Measurements from ENCODE around the gene GRB2.
"Not testable (repeated sequence)": the region's sequence is repeated elsewhere in the genome, so short reads cannot be mapped to it uniquely, and the experiment has no call there.

GRB2 gene

DNA sequence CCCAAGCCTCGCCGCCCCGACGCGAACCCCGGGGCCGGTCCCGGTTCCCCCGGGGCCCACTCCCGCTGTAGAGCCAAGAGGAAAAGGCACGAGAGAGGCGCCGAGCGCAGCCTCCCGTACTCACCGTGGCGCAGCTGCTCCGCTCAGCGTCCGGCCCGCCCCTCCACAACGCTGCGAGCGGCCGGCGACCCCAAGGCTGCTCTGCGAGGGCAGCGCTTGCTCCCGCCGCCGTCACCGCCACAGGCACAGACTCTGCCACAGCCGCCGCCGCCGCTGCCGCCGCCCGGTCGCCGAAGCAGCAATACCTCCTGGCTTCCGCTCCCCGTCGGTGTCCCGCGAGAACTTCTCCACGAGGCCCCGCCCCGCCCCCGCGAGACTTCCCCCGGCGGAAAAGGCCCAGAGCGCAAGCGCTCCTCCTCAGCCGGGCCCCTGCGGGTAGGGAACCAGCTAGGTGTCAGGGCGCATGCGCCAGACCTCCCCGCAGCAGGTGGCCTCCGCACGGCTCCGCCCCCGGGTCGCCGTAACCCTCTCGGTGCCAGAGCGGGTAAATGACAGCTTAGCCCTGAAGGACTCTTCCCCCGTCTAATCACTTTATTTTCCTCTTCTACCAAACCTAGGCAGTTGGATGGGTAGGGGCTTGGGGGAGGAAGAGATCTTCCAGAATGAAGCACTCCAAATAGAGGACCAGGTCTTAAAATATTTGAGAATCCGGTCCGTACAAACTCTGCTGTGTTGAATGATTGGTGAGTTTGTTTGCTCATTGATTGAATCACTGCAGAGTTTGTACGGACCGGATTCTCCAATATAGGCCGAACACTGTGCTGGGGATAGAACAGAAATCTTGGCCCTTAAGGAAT, at the start of gene GRB2:
TSS of gene GRB2 (minus strand) at position 314 of the 857 bp plus-strand sequence. CDS start 12,050 bp downstream, outside the sequence.
- DNase-seq (ENCODE audit: low spot score), result peak; percentile 94

DNA sequence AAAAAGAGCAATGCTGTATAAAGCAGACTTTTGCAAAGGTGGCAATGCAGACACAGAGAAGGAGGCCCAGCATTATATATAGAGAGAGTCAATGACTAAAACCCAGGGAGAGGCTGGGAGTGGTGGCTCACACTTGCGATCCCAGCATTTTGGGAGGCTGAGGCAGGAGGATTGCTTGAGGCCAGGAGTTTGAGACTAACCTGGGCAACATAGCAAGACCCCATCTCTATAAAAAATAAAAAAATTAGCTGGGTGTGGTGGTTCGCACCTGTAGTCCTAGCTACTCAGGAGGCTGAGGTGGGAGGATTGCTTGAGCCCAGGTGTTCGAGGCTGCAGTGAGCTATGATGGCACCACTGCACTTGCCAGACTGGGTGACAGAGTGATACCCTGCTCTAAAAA, 49.2 kb upstream of the GRB2 start:
- DNase-seq (ENCODE audit: low spot score), result not testable (repeated sequence)

DNA sequence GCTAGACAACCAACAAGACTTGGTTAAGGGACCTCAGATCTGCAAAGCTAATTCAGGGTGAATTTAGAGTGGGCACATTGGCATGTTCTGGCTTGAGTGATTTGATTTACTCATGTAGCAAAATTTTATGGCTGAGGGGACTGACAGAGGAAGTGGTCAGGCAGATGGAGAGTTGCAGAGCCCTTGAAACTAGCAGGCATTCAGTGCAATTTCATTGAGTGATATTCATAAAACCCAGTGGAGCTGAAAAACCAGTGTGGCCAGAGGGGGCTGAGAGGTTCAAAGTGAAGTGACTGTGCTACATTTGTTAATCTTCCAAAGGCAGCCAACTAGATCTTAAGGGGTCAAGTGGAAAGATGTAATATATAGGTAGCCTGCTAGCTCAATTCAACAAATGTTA, 48.7 kb upstream of the GRB2 start:
- peak; percentile 47 for DNase-seq (ENCODE audit: low spot score)

DNA sequence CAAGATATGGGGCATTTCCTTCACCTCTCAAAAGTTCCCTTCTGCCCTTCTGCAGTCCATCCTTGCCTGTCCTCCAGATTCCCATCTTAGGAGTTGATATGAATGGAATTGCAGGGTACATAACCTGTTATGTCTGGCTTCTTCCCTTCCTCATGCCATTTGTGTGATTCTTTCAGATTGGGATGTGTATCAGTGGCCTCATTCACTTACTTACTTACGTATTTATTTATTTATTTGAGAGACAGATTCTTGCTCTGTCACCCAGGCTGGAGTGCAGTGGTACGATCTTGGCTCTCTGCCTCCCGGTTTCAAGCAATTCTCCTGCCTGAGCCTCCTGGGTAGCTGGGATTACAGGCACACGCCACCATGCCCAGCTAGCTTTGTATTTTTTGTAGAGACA, 44.8 kb upstream of the GRB2 start:
- DNase-seq (ENCODE audit: low spot score), result no peak

DNA sequence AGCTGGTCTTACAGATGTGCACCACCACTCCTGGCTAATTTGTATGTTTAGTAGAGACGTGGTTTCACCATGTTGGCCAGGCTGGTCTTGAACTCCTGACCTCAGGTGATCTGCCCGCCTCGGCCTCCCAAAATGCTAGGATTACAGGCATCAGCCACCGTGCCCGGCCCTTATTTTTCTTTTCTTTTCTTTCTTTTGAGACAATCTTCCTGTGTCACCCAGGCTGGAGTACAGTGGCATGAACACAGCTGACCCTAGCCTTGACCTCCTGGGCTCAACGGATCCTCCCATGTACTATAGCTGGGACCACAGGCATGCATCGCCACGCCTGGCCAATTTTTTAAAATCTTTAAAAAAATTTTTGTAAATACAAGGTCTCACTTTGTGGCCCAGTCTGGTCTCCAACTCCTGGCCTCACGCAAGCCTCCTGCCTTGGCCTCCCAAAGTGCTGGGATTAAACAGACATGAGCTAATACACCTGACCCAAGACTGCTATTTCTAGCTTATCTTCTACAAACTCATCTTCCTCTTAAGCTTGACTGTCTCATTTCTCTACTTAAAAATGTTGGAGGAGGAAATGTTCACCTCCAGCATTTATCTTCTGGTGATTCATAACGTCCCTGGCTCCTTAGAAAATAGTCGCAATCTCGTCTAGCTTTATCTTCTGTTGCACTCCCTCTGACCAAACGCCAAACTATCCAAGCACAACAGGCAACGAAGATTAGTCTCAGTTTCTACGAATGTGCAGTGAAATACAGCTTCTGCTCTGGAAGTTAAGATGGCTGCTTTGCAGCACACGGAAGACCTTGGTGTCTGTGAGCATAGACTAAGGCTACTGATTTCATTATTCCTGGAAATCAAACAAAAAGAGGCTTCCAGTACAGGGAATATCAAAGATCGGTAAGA, 42.7 kb upstream of the GRB2 start:
- no peak for DNase-seq (ENCODE audit: low spot score)

DNA sequence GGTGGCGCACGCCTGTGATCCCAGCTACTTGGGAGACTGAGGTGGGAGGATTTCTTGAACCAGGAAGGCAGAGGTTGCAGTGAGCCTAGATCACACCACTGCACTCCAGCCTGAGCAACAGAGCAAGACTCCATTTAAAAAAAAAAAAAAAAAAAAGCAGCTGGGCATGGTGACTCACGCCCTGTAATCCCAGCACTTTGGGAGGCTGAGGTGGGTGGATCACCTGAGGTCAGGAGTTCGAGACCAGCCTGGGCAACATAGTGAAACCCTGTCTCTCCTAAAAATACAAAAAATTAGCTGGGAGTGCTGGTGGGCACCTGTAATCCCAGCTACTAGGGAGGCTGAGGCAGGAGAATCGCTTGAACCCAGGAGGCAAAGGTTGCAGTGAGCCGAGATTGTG, 40.4 kb upstream of the GRB2 start:
- not testable (repeated sequence) for DNase-seq (ENCODE audit: low spot score)

DNA sequence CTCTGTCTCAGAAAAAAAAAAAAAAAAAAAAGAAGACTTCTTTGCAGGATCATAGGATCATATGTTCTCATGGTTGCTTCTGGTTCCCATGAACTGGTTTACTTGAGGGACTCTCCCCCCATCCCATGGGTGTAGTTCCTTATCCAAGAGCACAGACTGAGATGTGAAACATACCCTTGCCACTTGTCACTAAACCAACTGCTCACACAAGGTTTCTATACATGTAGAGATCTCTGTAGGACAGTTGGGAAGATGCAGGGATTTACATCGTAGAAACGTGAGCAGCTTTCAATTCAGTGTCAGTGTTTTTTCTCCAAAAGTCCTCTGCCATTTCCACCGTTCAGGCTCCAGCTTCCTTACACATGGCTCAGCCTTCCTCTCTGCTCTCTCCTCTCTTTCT, 39.8 kb upstream of the GRB2 start:
- no peak for DNase-seq (ENCODE audit: low spot score)

DNA sequence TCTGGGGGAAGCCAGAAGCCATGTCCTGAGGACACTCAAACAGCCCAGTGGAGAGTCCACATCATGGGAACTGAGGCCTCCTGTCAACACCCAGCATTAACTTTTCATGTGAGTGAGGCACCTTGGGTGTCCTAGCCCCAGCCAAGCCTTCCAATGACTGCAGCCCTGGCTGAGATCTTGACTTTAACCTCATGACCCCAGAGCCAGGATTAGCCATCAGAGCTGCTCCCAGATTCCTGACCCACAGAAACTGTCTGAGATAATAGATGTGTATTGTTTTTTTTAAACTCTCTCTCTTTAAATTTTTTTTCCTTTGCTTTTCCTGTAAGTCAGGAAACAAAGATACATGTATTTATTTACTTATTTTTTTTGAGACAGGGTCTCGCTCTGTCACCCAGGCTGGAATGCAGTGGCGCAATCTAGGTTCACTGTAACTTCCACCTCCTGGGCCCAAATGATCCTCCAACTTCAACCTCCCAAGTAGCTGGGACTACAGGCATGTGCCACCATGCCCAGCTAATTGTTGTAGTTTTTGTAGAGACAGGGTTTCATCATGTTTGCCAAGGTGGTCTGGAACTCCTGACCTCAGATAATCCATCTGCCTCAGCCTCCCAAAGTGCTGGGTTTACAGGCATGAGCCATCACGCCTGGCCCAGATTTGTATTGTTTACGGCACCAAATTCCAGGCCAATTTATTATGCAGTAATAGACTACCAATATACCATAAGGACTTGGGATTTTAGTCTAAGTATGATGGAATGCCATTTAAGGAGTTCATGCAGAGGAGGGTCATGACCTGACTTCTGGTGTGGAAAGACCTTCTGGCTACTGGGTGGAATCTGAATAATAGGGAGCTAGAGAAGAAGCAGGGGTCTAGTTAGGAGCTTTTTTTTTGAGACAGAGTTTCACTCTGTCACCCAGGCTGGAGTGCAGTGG, 37.0 kb upstream of the GRB2 start:
- no peak for DNase-seq (ENCODE audit: low spot score)

DNA sequence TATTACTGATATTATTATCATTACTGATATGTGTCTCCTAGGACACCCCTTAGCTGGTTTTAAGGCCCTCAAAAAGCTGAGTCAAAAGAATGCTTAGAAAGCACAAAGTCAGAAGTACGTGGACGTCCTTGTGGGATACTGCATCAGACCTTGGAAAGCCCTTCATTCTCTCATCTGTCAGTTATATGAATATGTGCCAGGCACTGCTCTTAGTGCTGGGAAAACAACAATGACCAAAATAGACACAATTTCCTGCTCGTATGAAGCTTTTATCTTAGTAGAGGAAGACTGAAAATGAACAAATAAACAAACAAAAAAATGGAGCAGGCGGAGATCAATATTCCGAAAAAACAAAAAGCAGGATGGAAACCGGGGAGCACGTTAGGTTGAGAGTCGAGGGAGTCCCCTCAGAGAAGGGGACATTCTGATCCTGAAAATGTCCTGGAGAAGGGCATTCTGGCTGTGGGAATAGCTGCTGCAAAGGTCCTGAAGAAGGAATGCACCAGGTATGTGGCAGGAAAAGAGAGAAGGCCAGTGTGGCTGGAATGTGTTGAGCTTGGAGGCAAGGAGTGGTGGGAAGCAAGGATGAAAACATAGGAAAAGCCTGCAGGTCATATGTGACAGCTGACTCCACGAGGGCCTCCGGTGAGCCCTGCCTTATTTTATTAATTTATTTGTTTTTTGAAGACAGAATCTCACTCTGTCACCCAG, 35.4 kb upstream of the GRB2 start:
- DNase-seq (ENCODE audit: low spot score), result no peak

DNA sequence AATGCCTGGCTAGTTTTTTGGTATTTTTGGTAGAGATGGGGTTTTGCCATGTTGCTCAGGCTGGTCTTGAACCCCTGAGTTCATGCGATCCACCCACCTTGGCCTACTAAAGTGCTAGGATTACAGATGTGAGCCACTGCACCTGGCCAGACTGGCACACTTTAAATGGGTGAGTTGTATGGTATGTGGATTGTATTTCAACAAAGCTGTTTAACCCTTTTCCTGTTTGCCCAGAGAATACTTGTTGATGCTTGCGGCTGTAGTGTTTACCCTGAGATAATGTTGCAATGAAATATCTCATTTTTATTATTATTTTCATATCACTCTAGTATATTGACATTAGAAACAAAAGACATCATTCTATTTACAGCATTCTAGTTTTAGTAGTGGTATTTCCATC, 33.8 kb upstream of the GRB2 start:
- no peak for DNase-seq (ENCODE audit: low spot score)

DNA sequence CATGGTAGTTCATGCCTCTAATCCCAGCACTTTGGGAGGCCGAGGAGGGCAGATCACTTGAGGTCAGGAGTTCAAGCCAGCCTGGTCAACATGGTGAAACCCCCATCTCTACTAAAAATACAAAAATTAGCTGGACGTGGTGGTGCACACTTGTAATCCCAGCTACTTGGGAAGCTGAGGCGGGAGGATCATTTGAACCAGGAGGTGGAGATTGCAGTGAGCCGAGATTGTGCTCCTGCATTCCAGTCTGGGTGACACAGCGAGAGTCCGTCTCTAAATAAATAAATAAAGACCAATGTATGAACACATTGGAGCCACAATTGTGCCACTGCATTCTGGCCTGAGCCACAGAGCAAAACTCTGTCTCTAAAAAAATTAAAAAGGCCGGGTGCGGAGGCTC, 31.9 kb upstream of the GRB2 start:
- DNase-seq (ENCODE audit: low spot score), result not testable (repeated sequence)

DNA sequence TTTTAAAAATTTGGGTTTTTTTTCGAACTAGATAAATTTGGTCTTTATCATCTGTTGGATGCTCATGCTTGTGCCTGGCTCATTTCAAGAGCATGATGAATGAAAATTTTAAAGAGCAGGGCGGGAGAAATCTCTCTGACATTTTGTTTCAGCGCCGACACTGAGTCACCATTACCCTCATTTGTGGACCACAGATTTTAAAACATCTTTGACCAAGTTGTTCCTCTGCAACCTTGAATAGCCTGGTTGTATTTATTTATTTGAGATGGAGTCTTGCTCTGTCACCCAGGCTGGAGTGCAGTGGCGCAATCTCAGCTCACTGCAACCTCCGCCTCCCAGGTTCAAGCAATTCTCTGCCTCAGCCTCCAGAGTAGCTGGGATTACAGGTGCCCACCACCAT, 29.0 kb upstream of the GRB2 start:
- DNase-seq (ENCODE audit: low spot score), result not testable (repeated sequence)

DNA sequence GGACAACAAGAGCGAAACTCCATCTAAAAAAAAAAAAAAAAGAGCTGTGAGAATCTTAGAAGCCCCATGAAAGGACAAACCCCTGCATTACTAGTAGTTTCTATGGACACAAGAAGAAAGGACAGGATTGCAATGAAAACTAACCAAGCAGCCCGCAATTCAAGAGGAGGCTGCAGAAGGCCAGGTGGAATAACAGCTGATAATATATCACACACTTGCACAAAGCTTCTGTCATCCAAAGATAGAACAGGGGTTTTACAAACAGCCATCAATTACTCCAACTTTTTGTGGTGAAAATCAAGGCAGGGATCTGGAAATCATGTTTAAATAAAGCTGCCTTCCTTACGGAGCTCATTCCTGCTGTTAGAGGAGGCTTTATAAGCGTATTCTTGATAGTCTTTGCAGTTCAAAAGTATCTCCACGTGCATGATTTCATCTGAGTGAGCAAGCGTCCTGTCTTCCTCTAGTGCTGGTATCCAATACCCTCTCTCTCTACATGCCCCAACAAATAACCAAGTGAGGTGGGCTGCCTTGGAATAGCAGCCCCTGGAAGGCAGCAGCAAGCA, 27.8 kb upstream of the GRB2 start:
- DNase-seq (ENCODE audit: low spot score), result no peak

DNA sequence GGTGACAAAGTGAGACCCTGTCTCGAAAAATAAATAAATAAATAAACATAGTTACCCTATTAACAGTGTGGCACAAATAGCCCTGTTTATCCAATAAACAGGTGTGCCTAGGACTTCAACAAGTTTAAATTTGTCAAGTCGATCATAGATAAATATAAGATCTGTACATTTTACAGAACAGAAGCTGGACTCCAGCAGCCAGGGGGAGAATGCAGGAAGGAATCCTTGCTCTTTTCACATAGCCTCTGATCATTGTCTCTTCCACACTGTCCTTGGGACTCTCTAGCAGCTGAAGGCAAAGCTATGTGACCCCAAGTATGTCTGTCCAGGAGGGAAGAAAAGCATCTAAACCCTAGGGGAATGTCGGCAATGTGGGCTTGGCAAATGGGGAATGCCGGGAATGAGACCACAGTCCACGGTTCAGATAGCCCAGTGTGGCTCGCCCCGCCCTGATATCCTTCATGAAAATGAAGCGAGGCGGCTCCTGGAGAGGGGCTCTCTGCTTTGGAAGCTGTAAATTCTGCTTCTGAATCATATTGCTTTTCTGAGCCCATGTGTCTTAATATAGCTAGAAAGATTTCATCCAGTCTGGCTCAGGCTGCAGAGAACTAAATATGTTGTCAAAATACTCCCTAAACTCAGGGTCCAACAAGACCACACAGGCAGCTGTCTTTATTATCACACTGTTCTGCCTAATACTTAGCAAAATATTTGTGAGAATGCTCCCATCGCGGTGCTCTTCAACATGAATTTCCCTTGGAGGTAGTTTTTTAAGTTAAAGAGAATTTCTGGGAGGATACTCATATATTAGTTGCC, 24.9 kb upstream of the GRB2 start:
- DNase-seq (ENCODE audit: low spot score), result peak; percentile 87

DNA sequence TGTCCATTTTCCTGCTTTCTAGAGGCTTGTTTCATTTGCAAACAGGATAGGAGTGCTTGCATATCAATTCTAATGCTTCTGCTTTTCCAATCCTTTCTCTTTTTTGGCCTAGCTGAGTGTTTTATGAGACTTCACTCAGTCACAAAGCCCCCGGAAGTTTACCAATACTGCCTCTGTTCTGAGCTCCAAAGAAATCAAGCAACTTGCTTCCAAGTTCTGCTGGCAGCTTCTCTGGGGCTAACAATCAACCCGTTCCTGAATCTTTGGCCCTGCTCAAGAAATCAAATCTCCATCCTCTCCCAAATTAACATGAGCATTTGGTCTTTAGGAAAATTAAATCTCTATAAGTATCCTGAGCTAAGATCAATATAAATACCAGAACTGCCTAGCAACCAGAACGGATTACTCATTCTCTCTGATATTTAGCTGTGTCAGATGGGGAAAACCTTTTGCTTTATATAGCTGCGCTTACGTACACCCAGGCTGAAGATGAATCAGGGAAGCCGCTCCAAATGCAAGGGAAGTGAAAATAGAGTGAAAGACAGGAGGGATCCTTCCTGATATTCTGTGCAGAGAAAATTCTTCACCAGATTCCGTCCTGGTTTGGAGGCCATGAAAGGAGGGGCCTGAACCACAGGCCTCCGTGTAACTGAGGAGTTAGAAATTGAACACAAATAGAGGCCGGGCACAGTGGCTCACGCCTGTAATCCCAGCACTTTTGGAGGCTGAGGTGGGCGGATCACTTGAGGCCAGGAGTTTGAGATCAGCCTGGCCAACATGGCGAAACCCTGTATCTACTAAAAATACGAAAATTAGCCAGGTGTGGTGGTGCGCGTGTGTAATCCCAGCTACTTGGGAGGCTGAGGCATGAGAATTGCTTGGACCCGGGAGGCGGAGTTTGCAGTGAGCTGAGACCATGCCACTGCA, 23.3 kb upstream of the GRB2 start:
- DNase-seq (ENCODE audit: low spot score), result no peak

DNA sequence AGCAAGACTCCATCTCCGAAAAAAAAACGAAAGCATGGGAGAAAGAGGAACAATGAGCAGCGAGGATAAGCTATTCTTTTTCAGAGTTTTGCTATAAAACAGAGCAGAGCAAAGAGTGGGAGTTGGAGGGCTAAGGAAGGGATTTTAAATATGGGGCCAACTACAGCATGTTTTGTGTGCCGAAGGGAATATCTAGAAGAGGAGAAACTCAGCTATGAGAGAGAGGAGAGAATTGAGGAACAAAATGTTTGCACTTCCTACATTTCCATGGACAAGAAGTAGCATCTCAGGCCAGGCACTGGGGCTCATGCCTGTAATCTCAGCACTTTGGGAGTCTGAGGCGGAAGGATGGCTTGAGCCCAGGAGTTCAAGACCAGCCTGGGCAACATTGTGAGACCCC, 13.1 kb upstream of the GRB2 start:
- DNase-seq (ENCODE audit: low spot score), result no peak

DNA sequence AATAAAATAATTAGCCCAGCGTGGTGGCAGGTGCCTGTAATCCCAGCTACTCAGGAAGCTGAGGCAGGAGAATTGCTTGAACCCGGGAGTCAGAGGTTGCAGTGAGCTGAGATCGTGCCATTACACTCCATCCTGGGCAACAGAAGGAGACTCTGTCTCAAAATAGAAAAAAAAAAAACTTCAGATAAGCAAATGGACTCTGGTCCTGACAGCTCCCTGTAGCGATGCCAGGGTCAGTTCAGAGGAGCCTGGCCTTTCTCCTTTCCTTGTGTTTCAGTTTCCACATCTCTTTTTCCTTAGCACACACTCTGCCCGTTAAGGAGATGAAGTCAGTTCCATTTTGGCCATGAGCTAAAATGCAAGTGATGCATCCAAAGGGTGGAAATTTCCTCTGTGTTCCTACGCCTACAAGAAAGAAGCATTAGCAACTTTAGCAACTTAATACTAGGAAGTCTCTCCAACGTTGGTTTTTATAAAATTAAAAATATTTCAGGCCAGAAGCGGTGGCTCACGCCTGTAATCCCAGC, 11.6 kb upstream of the GRB2 start:
- DNase-seq (ENCODE audit: low spot score), result no peak

DNA sequence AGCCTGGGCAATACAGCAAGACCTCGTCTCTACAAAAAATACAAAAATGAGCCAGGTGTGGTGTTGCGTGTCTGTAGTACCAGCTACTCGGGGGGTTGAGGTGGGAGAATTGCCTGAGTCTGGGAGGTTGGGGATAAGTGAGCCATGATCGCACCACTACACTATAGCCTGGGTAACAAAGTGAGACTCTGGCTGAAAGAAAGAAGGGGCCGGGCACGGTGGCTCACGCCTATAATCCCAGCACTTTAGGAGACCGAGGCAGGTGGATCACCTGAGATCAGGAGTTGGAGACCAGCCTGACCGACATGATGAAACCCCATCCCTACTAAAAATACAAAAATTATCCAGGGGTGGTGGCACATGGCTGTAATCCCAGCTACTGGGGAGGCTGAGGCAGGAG, 10.5 kb upstream of the GRB2 start:
- no peak for DNase-seq (ENCODE audit: low spot score)

DNA sequence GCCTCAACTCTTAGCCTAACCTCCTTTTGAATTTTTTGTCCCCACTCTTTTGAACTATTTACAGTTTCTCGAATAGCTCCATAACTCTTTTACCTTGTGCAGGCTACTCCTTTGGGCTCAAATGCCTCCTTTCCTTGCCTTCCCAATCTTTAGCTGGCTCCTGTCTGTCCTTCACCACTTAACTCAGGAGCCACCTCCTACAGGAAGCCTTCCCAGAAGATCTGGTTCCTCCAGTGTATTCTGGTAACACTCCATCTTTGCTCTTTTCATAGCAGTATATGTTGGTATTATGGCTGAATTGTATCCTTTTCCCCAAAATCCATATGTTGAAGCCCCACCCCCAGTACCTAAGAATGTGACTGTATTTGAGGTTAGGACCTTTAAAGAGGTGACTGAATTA, 9.0 kb upstream of the GRB2 start:
- no peak for DNase-seq (ENCODE audit: low spot score)
